Activated naive CD4-positive, alpha-beta T cell (primary cell): ENCODE measurements around the gene PROKR1.
"Not testable (repeated sequence)": the region's sequence is repeated elsewhere in the genome, so short reads cannot be mapped to it uniquely, and the experiment has no call there.

Experiments used
- DNase-seq, 4 experiments: peaks; one replicate each; lab custom pipeline; 2025; lab: John Stamatoyannopoulos, UW

PROKR1 gene

DNA sequence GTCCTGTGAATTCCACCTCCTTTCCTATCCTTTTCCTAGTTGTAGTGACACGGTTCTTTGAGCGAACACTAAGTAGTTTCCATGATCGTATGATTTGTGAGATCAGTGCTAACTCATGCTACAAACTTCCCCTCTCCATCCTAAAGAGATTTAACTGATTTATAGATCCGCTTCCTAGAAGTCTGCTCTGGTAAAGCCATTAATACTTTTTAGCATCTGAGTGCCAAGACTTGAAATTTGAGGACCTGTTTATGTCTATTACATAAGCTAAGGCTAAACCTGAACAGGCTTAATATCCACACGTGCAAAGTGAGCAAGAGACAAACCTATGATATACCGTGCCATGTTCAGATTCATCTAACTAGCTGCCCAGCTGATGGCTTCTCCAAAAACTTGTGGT, 14.9 kb downstream of the PROKR1 start:
- DNase-seq, result no peak

DNA sequence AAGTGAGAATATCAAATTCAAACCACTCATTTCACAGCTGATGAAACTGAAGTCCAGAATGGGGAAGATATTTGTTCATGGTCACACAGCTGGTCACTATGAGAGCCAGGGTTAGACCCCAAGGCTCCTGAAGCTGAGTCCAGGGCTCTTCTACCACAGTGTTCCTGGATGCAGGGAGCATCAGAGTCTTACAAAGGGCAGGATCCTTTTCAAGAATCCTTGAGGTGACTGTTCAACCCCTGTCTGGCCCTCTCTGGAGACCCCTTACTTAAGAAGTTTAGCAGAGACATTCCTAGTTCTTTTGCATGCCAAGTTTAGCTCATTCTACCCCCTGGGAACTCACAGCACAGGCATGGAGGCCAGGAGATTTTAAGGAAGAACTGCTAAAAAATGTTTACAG, 15.7 kb downstream of the PROKR1 start:
- no peak for DNase-seq

- no peak for DNase-seq
Observed at GRCh38 chr2:68660658-68661057, 17.3 kb downstream of the PROKR1 start.

DNA sequence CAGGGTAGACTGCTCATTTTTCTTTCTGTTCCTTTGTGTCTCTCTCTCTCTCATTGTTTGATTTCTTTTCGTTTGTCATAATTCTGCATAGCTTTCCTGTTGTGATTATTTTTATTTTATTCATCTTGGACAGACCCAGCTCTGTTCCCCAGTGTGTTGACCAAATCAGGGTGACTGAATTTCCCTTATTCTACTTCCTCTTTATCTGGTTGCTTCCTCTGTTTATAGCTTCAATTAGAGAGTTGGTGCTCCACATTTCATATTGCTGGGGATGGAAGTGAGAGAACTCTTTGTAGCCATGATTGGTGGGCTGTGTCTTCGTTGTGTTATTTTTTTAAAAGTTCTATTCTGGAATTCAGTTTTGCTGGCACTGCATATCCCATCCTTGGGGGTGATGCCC, 19.1 kb downstream of the PROKR1 start:
- DNase-seq, result no peak

GRCh38 chr2:68663371-68664156, 20.2 kb downstream of the PROKR1 start:
- no peak for DNase-seq

DNA sequence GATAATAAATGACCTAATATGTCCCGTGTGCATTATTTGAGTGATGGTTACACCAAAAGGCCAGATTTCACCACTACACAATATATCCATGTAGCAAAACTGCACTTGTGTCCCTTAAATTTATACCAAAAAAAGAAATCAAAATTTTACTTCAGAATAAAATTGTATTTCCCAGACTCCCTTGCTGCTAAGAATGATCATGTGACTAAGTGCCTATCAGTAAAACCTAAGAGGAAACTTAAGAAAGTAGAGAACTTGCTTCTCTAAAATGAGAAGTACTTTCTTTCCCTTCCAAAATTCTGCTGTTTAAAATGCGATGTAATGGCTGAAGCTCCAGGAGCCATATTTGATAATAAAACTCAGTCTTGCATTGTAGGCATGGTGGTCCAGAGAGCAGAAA, 24.0 kb downstream of the PROKR1 start:
- DNase-seq, result no peak

DNA sequence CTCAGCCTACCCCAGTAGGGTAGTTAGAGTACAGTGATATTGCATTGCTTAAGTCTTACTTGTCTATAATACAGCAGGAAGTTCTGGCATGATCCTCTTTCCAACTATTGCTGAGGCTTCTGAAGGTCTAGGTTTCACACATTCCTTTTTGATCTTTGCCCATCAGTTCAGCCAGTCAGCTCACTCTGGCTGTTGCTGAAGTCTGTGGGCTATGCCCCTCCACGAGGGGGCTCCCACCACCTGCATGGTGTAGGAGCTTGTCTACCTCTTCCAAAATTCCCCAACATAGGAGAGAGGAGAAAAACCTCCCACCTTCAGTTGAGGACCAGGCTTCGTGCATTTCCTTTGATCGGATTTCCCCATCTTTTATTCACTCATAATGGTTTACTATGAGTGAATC, 26.3 kb downstream of the PROKR1 start:
- no peak for DNase-seq

DNA sequence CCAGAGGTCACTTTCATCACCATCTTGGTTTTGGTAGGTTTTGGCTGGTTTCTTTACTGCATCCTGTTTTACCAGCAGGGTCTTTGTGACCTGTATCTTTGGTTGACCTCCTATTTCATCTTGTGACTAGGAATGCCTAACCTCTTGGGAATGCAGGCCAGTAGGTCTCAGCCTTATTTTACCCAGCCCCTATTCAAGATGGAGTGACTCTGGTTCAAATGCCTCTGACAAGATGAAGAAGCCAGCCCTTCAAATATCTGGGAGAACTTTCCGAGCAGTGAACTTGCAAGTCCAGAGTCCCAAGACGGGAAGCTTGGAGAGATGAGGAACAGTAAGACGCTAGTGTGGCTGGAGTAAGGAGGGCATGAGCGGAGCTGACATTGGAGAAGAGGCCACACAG, 28.6 kb downstream of the PROKR1 start:
- no peak for DNase-seq

- no peak for DNase-seq
Observed at GRCh38 chr2:68673631-68674030, 30.3 kb downstream of the PROKR1 start.

DNA sequence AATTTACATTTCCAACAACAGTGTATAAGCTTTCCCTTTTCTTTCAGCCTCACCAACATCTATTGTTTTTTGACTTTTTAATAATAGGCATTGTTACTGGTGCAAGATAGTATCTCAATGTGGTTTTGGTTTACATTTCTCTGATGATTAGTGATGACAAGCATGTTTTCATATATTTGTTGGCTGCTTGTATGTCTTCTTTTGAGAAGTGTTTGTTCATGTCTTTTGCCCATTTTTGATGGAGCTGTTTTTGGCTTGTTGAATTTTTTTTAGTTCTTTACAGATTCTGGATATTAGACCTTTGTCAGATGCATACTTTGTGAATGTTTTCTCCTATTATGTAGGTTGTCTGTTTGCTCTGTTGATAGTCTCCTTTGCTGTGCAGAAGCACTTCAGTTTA, 32.1 kb downstream of the PROKR1 start:
- no peak for DNase-seq

- DNase-seq, result not testable (repeated sequence)
Observed at GRCh38 chr2:68677837-68678236, 34.5 kb downstream of the PROKR1 start.

DNA sequence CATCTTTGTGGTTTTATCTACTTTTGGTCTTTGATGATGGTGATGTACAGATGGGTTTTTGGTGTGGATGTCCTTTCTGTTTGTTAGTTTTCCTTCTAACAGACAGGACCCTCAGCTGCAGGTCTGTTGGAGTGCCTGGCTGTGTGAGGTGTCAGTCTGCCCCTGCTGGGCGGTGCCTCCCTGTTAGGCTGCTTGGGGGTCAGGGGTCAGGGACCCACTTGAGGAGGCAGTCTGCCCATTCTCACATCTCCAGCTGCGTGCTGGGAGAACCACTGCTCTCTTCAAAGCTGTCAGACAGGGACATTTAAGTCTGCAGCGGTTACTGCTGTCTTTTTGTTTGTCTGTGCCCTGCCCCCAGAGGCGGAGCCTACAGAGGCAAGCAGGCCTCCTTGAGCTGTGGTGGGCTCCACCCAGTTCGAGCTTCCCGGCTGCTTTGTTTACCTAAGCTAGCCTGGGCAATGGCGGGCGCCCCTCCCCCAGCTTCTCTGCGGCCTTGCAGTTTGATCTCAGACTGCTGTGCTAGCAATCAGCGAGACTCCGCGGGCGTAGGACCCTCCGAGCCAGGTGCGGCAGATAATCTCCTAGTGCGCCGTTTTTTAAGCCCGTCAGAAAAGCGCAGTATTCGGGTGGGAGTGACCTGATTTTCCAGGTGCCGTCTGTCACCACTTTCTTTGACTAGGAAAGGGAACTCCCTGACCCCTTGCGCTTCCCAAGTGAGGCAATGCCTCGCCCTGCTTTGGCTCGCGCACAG, 36.0 kb downstream of the PROKR1 start:
- DNase-seq, result peak in 1 of 4 experiments; percentile 4

DNA sequence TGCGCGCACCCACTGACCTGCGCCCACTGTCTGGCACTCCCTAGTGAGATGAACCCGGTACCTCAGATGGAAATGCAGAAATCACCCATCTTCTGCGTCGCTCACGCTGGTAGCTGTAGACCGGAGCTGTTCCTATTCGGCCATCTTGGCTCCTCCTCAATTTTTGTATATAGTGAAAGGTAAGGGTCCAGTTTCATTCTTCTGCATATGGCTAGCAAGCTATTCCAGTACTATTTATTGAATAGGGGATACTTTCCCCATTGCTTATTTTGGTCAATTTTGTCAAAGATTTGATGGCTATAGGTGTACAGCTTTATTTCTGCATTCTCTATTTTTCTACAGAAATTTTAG, 36.5 kb downstream of the PROKR1 start:
- not testable (repeated sequence) for DNase-seq

DNA sequence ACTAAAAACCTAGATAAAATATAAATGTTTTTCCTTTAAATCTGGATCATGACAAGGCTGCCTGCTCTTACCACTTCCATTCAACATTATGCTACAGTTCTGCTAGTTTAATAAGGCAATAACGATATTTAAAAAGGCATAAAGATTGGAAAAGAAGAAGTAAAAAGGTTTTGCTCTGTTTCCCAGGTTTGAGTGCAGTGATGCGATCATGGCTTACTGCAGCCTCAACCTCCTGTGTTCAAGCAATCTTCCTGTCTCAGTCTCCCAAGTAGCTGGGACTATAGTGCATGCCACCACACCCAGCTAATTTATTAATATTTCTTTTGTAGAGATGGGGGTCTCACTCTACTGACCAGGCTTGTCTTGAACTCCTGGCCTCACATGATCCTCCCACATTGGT, 40.8 kb downstream of the PROKR1 start:
- no peak for DNase-seq

GRCh38 chr2:68686178-68686577, 42.8 kb downstream of the PROKR1 start:
- DNase-seq, result no peak

DNA sequence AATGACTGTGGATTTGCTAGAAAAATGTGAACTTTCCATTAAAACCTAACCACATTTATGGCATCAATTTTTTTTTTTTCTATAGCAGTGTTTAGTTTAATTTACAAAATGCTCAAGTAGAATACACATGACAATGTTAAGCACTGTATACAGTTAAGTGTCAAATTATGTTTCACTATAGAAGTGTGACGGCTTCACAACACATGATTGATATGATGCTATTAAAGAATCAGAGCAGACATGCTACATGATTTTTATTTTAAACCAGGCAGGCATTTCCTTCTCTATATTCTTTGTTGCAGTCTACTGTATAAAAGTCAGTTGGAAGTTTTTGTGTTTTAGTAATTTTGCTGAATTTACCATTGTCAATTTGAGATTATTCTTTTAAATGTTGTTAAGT, 43.6 kb downstream of the PROKR1 start:
- DNase-seq, result no peak

DNA sequence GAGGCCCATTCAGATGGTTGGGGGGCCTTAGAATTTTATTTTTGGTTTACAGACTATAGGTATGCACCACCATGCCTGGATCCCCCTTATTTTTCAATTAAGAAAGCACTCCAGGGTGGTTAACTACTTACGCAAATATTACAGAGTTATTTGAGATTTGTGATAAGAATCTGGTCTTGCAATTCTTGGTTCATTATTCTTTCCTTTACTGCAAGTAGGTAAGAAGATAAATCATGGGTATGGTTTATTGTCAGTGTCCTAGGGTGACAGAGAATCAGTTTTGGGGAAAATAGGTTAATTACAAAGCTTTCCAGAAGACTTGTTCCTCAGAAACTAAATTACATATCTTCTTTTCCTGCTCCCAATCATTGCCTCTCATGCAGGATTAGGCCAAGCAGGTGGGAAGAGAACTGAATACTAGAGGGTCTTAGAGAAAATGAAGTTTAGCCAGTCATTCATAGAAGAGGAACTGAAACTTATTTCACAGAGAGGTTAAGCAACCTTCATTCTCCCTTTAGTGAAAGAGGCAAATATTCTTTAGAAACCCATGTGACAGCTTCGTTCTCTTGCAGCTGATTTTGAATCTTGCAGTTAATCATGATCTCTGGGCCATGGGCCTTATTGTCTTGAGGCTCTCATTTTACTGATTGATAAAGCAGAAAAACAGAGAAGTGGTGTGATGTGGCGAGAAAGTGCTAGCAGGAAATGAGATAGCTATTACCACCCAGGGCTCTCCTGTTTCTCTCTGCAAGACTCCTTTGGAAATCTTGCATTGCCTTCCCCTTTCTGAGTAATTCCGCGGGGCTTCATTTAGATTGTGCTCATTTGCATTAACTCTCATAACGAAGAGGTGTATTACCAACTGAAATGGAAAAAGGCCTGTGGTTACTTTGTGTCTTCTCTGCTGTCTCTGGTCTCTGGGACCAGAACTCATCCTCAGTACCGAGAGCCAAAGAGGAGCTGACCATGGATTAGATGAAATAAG, 46.5 kb downstream of the PROKR1 start:
- no peak for DNase-seq

GRCh38 chr2:68690851-68691250, 47.5 kb downstream of the PROKR1 start:
- no peak for DNase-seq

GRCh38 chr2:68692511-68692910, 49.1 kb downstream of the PROKR1 start:
- DNase-seq, result no peak

DNA sequence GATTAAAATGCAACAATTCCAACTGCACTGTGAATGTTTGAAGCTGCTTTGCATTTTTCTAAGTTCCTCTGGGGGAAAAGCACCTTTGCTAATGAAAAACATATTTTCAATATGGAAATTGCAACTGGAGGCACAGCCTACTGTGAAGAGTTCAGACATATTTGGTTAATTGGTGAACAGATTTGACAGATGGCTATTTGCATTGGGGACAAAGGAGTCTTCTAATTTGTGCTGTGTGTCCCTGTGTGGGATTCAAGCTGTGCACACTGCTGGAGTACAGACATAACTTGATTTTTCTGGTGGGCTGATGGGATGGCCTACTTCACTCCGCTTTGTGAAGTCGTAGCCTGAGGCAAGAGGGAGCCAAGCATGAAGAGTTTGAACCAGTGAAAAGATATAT, 50.6 kb downstream of the PROKR1 start:
- DNase-seq, result no peak

DNA sequence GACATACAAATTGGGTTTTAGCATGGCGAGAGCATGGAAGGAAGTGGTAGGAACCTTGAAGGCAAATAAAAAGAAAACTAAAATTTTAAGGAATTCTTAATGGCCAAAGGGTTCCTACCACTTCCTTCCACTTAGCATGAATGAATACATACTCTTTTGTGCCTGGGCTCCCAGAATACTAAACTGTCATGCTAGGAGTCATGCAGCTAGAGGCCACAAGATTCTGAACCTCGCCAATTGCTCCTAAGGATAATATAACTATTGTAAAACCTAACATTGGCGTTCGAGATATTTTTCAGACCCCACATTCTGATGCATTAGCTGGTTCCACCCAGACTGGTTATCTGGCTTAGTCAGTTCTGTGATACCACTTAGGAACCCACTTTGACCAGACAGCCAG, 52.6 kb downstream of the PROKR1 start:
- no peak for DNase-seq

- DNase-seq, result no peak
Observed at GRCh38 chr2:68696554-68696953, 53.2 kb downstream of the PROKR1 start.
